ENCODE results near the gene NTM.

NTM gene

GRCh38 chr11:132258875-132259274 lies 888.5 kb downstream of the NTM start:
- Histone ChIP-seq H3K27ac (no peak overlapping the region), H3K4me3 (ENCODE audit: low read depth, low read length) (no peak overlapping the region), H3K9me3 (ENCODE audit: control insufficient read depth, low read length) (no peaks in the 10 kb centered on the region), H3K27me3 (ENCODE audit: control insufficient read depth, insufficient read depth, low read length) (no peaks in the 10 kb centered on the region), H3K36me3 (ENCODE audit: control insufficient read depth, insufficient read depth, low read length) (no peaks in the 10 kb centered on the region), H3K79me2 (peaks cover 5% of the 10 kb centered on the region), H3K4me2 (ENCODE audit: low read length) (no peak overlapping the region), H2AFZ (no peak overlapping the region), H3K4me1 (no peaks in the 10 kb centered on the region), H3K9ac (no peak overlapping the region)
- TF ChIP-seq, protein P1, sequence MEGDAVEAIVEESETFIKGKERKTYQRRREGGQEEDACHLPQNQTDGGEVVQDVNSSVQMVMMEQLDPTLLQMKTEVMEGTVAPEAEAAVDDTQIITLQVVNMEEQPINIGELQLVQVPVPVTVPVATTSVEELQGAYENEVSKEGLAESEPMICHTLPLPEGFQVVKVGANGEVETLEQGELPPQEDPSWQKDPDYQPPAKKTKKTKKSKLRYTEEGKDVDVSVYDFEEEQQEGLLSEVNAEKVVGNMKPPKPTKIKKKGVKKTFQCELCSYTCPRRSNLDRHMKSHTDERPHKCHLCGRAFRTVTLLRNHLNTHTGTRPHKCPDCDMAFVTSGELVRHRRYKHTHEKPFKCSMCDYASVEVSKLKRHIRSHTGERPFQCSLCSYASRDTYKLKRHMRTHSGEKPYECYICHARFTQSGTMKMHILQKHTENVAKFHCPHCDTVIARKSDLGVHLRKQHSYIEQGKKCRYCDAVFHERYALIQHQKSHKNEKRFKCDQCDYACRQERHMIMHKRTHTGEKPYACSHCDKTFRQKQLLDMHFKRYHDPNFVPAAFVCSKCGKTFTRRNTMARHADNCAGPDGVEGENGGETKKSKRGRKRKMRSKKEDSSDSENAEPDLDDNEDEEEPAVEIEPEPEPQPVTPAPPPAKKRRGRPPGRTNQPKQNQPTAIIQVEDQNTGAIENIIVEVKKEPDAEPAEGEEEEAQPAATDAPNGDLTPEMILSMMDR (IDR thresholded peaks at IDR 0.05): no peak

DNA sequence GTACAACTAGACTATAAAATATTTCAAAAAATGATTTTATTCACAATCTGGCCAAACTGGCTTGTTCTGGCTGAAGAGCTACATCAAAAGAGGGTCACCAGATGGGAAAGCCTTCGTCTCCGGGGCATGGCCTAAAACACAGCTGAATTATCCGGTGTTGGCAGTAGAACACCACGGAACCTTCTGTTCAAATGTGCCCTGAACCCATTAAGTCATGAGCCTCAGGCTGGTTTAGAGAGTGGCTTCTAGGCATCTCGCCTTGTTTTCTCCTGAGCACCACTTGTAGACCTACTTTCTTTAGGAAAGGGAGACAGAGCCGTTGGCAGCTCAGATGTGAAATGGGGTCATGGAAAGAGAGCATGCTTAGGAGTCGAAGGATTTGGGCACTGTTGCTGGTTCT lies 890.2 kb downstream of the NTM start:
- Histone ChIP-seq H3K27ac (no peak overlapping the region), H3K4me3 (ENCODE audit: low read depth, low read length) (no peak overlapping the region), H3K4me2 (ENCODE audit: low read length) (no peak overlapping the region), H3K36me3 (ENCODE audit: control insufficient read depth, insufficient read depth, low read length) (no peaks in the 10 kb centered on the region), H2AFZ (no peak overlapping the region), H3K27me3 (ENCODE audit: control insufficient read depth, insufficient read depth, low read length) (no peaks in the 10 kb centered on the region), H3K79me2 (peaks cover 5% of the 10 kb centered on the region), H3K9ac (no peak overlapping the region), H3K4me1 (no peaks in the 10 kb centered on the region), H3K9me3 (ENCODE audit: control insufficient read depth, low read length) (no peaks in the 10 kb centered on the region)
- TF ChIP-seq, protein P1 (IDR thresholded peaks at IDR 0.05): no peak

DNA sequence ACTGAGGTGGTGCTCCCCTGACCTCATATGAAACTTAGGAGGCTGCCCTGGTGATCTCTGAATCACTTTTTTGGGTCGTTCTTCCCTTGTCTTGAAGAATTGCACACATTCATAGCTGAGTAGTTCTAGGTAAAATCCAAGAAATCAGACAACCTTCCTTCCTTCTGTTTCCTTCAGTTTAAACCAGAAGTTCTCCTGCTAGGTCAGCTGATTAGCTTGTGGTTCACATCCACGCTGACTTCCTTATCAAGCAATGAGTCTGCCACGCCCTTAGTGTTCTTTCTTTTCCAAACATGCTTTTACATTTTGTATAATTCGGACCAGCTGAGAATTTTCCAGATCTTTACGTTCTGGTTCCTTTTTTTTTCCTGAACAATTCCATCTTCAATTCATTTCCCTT lies 892.8 kb downstream of the NTM start:
- TF ChIP-seq, protein P1 (IDR thresholded peaks at IDR 0.05): no peak
- no peak overlapping the region for H2AFZ ChIP-seq
- H3K36me3 ChIP-seq (ENCODE audit: control insufficient read depth, insufficient read depth, low read length): no peaks in the 10 kb centered on the region

GRCh38 chr11:132263875-132264274 lies 893.5 kb downstream of the NTM start:
- TF ChIP-seq, protein P1 (IDR thresholded peaks at IDR 0.05): no peak
- Histone ChIP-seq H3K4me2 (ENCODE audit: low read length) (no peak overlapping the region), H3K36me3 (ENCODE audit: control insufficient read depth, insufficient read depth, low read length) (no peaks in the 10 kb centered on the region), H3K4me1 (no peaks in the 10 kb centered on the region), H2AFZ (no peak overlapping the region), H3K27me3 (ENCODE audit: control insufficient read depth, insufficient read depth, low read length) (no peaks in the 10 kb centered on the region), H3K9me3 (ENCODE audit: control insufficient read depth, low read length) (no peaks in the 10 kb centered on the region), H3K9ac (no peak overlapping the region), H3K27ac (no peak overlapping the region), H3K79me2 (peaks cover 5% of the 10 kb centered on the region), H3K4me3 (ENCODE audit: low read depth, low read length) (no peak overlapping the region)

More for the DNA sequence above, 892.8 kb downstream of the NTM start:
- Histone ChIP-seq H3K4me3 (ENCODE audit: low read depth, low read length) (no peak overlapping the region), H3K4me1 (no peaks in the 10 kb centered on the region), H3K79me2 (peaks cover 5% of the 10 kb centered on the region), H3K27me3 (ENCODE audit: control insufficient read depth, insufficient read depth, low read length) (no peaks in the 10 kb centered on the region), H3K4me2 (ENCODE audit: low read length) (no peak overlapping the region), H3K9me3 (ENCODE audit: control insufficient read depth, low read length) (no peaks in the 10 kb centered on the region), H3K27ac (no peak overlapping the region), H3K9ac (no peak overlapping the region)

DNA sequence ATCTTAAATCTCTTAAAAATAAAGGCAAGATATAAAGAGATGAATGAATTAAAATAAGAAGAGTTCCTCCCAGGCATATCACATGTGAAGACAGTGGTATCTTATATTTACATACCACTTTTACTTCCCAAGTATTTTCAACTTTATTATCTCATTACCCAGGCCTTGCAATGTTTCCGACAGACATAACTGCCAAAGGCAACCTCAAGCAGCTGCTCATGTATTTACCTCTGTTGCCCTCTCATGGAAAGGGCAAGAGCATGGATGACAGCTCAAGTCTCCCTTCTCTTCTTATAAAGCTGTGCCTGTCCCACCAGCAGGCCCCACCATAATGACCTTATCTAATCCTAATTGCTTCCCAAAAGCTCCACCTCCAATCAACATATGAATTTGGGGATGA lies 894.2 kb downstream of the NTM start:
- Histone ChIP-seq H3K79me2 (peaks cover 5% of the 10 kb centered on the region), H3K4me2 (ENCODE audit: low read length) (no peak overlapping the region), H3K9ac (no peak overlapping the region), H3K4me1 (no peaks in the 10 kb centered on the region), H3K36me3 (ENCODE audit: control insufficient read depth, insufficient read depth, low read length) (no peaks in the 10 kb centered on the region), H2AFZ (no peak overlapping the region), H3K27ac (no peak overlapping the region), H3K27me3 (ENCODE audit: control insufficient read depth, insufficient read depth, low read length) (no peaks in the 10 kb centered on the region), H3K9me3 (ENCODE audit: control insufficient read depth, low read length) (no peaks in the 10 kb centered on the region), H3K4me3 (ENCODE audit: low read depth, low read length) (no peak overlapping the region)
- TF ChIP-seq, protein P1 (IDR thresholded peaks at IDR 0.05): no peak

All from parathyroid adenoma (tissue), 2 donors.